HG03342 (cell line): ENCODE results near the gene EHBP1L1.
A peak's percentile ranks its signal among the peaks of the same experiment; 100 is the strongest.
"Not testable (repeated sequence)": the region's sequence is repeated elsewhere in the genome, so short reads cannot be mapped to it uniquely, and the experiment has no call there.

Experiments used
- ATAC-seq: cut with Tn5 transposase; IDR thresholded peaks from one replicate; pipeline ENCODE4 v1.9.1; 2021; ENCODE audit warnings: mild to moderate bottlenecking, moderate library complexity; ENCODE audit not compliant: unreplicated experiment

EHBP1L1 gene

GRCh38 chr11:65633390-65634108 lies 57.7 kb downstream of the EHBP1L1 start:
- no peak for ATAC-seq

GRCh38 chr11:65634109-65634436 lies 58.2 kb downstream of the EHBP1L1 start:
- ATAC-seq, result no peak

GRCh38 chr11:65634440-65634839 lies 58.6 kb downstream of the EHBP1L1 start:
- ATAC-seq, result no peak

- no peak for ATAC-seq
Measured at GRCh38 chr11:65634905-65635731, 59.3 kb downstream of the EHBP1L1 start.

- ATAC-seq, result no peak
Measured at GRCh38 chr11:65636108-65637031, 60.5 kb downstream of the EHBP1L1 start.

- no peak for ATAC-seq
Measured at GRCh38 chr11:65637032-65637557, 61.2 kb downstream of the EHBP1L1 start.

- peak; percentile 36 for ATAC-seq
Measured at GRCh38 chr11:65637794-65638419, 62.1 kb downstream of the EHBP1L1 start, which contains the start of gene SIPA1. TSS of gene SIPA1 (plus strand) at chr11:65638101. CDS start at chr11:65640922, 2,821 bp downstream.

GRCh38 chr11:65639228-65639597 lies 63.4 kb downstream of the EHBP1L1 start:
- not testable (repeated sequence) for ATAC-seq

GRCh38 chr11:65639623-65640482 lies 64.0 kb downstream of the EHBP1L1 start:
- ATAC-seq, result peak; percentile 40

GRCh38 chr11:65640483-65641296 lies 64.8 kb downstream of the EHBP1L1 start:
- no peak for ATAC-seq

GRCh38 chr11:65641297-65642013 lies 65.6 kb downstream of the EHBP1L1 start:
- no peak for ATAC-seq
